ENCODE measurements around the gene LRRC31.

GRCh38 chr3:169886671-169887070 is 16.9 kb upstream of the LRRC31 start:
- TF ChIP-seq CTCF (IDR thresholded peaks at IDR 0.05) (no peak), POLR2A (IDR thresholded peaks at IDR 0.05) (no peak)

All from Peyer's patch (tissue), 4 donors.